ENCODE measurements around the gene TRNP1. TPM values are rescaled to one million over a fixed set of nuclear protein-coding genes. Genes with fewer than 3 reads are reported as not detected.
"Not testable (repeated sequence)": the region's sequence is repeated elsewhere in the genome, so short reads cannot be mapped to it uniquely, and the experiment has no call there.

The TRNP1 gene
- total and polyA plus RNA-seq, 3 experiments from 2014 or later, result 0.73 to 1.2 TPM; not detected in 1

DNA sequence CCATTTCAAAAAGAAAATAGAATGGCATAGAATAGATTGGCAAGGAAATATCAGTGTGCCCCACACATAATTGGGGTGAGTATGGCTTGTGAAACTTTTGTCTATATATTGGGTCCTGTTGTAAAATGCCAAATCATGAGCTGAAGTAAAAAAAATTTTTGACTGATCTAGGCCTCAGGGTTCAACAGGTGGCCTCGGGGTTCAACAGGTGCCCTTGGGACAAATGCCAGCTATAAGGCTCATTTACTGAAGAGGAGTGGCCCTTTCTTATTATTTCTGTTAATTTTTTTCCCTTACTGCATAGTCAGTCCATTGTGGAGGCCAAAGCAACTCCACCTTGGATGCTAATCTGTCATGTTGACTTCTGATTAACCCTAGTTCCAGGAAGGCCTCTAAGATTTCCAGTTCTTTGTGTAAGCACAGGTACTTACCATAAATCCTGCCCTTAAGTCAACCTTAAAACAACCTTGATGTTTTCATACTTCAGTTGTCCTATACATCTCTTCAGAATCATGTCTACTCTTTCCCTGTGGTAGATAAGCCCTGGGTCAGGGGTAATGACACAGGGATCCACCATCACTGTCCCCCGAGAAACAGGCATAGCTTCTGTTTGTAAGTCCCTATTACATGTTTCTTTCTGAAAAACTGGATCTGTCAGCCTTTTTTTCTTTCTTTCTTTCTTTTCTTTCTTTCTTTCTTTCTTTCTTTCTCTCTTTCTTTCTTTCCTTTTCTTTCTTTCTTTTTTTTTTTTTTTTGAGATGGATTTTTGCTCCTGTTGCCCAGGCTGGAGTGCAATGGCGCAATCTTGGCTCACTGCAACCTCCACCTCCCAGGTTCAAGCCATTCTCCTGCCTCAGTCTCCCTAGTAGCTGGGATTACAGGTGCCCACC, 16.6 kb upstream of the TRNP1 start:
- peaks cover 0 to 3% (median 0%) of the 10 kb centered on the region in 3 donors for H3K36me3 Mint-ChIP-seq
- no peak overlapping the region for H3K4me3 Mint-ChIP-seq
- no peak overlapping the region for H3K4me3 ChIP-seq (ENCODE audit: low read length)
- peaks cover 2% of the 10 kb centered on the region for H3K27me3 ChIP-seq (ENCODE audit: insufficient read depth, low read length, poor library complexity, severe bottlenecking)
- CTCF ChIA-PET, result interaction anchor here (1.0 kb wide), 1 partner anchor 20 kb away, joined by 4 read pairs; no protein-coding TSS in a partner anchor
- H3K27me3 Mint-ChIP-seq, result peaks cover 6 to 19% of the 10 kb centered on the region in 2 donors
- H3K4me1 ChIP-seq (ENCODE audit: insufficient read depth, low read length), result no peaks in the 10 kb centered on the region
- no peak overlapping the region for H3K27ac ChIP-seq (ENCODE audit: low read depth, low read length)
- no peaks in the 10 kb centered on the region for H3K9me3 ChIP-seq (ENCODE audit: low read length)
- H3K9me3 Mint-ChIP-seq, result no peaks in the 10 kb centered on the region
- H3K27ac Mint-ChIP-seq, result no peak overlapping the region
- DNase-seq, result no peak
- POLR2A ChIA-PET, result no interaction called here
- no peaks in the 10 kb centered on the region for H3K36me3 ChIP-seq (ENCODE audit: insufficient read depth, low read length)
- H3K4me1 Mint-ChIP-seq, result no peaks in the 10 kb centered on the region

DNA sequence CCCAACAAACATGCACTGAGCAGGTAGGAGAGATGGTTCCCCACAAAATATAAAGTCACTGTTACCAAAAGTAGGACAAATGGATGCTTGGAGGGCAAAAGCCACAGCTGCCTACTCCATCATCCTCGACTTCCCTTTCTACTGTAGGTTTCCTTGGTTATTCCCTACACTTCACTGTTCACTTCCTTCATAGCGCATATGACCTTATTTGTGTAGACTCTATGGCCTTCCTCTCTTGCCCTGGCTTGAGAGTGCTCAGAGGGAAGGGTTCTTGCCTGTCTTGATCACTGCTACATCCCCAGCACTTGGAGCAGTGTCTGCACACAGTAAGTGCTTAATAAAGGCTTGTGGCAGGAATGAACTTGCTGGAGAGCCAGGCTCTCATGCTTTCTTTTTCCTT, 14.6 kb upstream of the TRNP1 start:
- H3K4me3 Mint-ChIP-seq, result no peak overlapping the region
- Histone ChIP-seq H3K4me1 (ENCODE audit: insufficient read depth, low read length) (no peaks in the 10 kb centered on the region), H3K4me3 (ENCODE audit: low read length) (no peak overlapping the region), H3K36me3 (ENCODE audit: insufficient read depth, low read length) (no peaks in the 10 kb centered on the region), H3K27me3 (ENCODE audit: insufficient read depth, low read length, poor library complexity, severe bottlenecking) (peaks cover 2% of the 10 kb centered on the region), H3K27ac (ENCODE audit: low read depth, low read length) (no peak overlapping the region), H3K9me3 (ENCODE audit: low read length) (no peaks in the 10 kb centered on the region)
- ChIA-PET CTCF (interaction anchor here (1.0 kb wide), 1 partner anchor 18 kb away, joined by 3 read pairs; no protein-coding TSS in a partner anchor), POLR2A (interaction anchor here (0.7 kb wide), 1 partner anchor 36 kb away, joined by 5 read pairs; no protein-coding TSS in a partner anchor)
- DNase-seq, result no peak
- no peaks in the 10 kb centered on the region for H3K9me3 Mint-ChIP-seq
- H3K4me1 Mint-ChIP-seq, result no peaks in the 10 kb centered on the region
- H3K27ac Mint-ChIP-seq, result peak overlapping the region in 1 of 8 donors; percentile 15
- peaks cover 0 to 3% (median 0%) of the 10 kb centered on the region in 3 donors for H3K36me3 Mint-ChIP-seq
- H3K27me3 Mint-ChIP-seq, result peaks cover 6 to 24% of the 10 kb centered on the region in 2 donors

- H3K36me3 Mint-ChIP-seq, result peaks cover 0 to 3% (median 0%) of the 10 kb centered on the region in 3 donors
These were observed 12.2 kb upstream of the TRNP1 start for GRCh38 chr1:26981146-26981846.

GRCh38 chr1:26983863-26984262, 9.6 kb upstream of the TRNP1 start:
- POLR2A ChIA-PET, result no interaction called here

More at GRCh38 chr1:26981146-26981846, 12.2 kb upstream of the TRNP1 start:
- CTCF ChIA-PET, result no interaction called here
- H3K4me1 Mint-ChIP-seq, result no peaks in the 10 kb centered on the region
- DNase-seq, result peak in 1 of 5 donors; percentile 8
- POLR2A ChIA-PET, result no interaction called here
- Histone ChIP-seq H3K9me3 (ENCODE audit: low read length) (no peaks in the 10 kb centered on the region), H3K4me1 (ENCODE audit: insufficient read depth, low read length) (no peaks in the 10 kb centered on the region), H3K4me3 (ENCODE audit: low read length) (no peak overlapping the region), H3K36me3 (ENCODE audit: insufficient read depth, low read length) (no peaks in the 10 kb centered on the region), H3K27ac (ENCODE audit: low read depth, low read length) (no peak overlapping the region), H3K27me3 (ENCODE audit: insufficient read depth, low read length, poor library complexity, severe bottlenecking) (peaks cover 2% of the 10 kb centered on the region)
- H3K4me3 Mint-ChIP-seq, result no peak overlapping the region
- peaks cover 5 to 37% of the 10 kb centered on the region in 2 donors for H3K27me3 Mint-ChIP-seq
- no peaks in the 10 kb centered on the region for H3K9me3 Mint-ChIP-seq
- H3K27ac Mint-ChIP-seq, result peak overlapping the region in 1 of 8 donors; percentile 63

DNA sequence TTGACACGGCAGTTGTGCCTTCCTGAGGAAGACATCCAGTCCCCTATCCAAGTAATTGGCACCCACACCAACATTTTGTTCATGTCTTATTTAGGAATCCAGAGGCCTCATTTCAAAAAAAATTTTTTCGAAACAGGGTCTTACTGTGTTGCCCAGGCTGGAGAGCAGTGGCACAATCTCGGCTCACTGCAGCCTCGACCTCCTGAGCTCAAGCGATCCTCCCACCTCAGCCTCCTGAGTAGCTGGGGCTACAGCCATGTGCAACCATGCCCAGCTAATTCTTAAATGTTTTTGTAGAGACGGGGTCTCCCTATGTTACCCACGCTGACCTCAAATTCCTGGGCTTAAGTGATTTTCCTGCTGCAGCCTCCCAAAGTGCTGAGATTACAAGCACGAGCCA, 9.2 kb upstream of the TRNP1 start:
- no peaks in the 10 kb centered on the region for H3K9me3 Mint-ChIP-seq
- H3K4me1 Mint-ChIP-seq, result no peaks in the 10 kb centered on the region
- Histone ChIP-seq H3K4me1 (ENCODE audit: insufficient read depth, low read length) (no peaks in the 10 kb centered on the region), H3K36me3 (ENCODE audit: insufficient read depth, low read length) (no peaks in the 10 kb centered on the region), H3K27me3 (ENCODE audit: insufficient read depth, low read length, poor library complexity, severe bottlenecking) (peaks cover 6% of the 10 kb centered on the region), H3K27ac (ENCODE audit: low read depth, low read length) (no peak overlapping the region), H3K9me3 (ENCODE audit: low read length) (no peaks in the 10 kb centered on the region), H3K4me3 (ENCODE audit: low read length) (no peak overlapping the region)
- no peak for DNase-seq
- CTCF ChIA-PET, result no interaction called here
- peaks cover 0 to 3% (median 0%) of the 10 kb centered on the region in 3 donors for H3K36me3 Mint-ChIP-seq
- H3K27ac Mint-ChIP-seq, result no peak overlapping the region
- POLR2A ChIA-PET, result no interaction called here
- H3K27me3 Mint-ChIP-seq, result peaks cover 8 to 41% of the 10 kb centered on the region in 2 donors
- no peak overlapping the region for H3K4me3 Mint-ChIP-seq

More at GRCh38 chr1:26983863-26984262, 9.6 kb upstream of the TRNP1 start:
- H3K4me1 ChIP-seq (ENCODE audit: insufficient read depth, low read length), result no peaks in the 10 kb centered on the region
- peaks cover 8 to 43% of the 10 kb centered on the region in 2 donors for H3K27me3 Mint-ChIP-seq
- H3K27me3 ChIP-seq (ENCODE audit: insufficient read depth, low read length, poor library complexity, severe bottlenecking), result peaks cover 8% of the 10 kb centered on the region
- no peaks in the 10 kb centered on the region for H3K4me1 Mint-ChIP-seq
- no peaks in the 10 kb centered on the region for H3K9me3 Mint-ChIP-seq
- H3K4me3 Mint-ChIP-seq, result no peak overlapping the region
- no peak overlapping the region for H3K27ac Mint-ChIP-seq
- H3K9me3 ChIP-seq (ENCODE audit: low read length), result no peaks in the 10 kb centered on the region
- CTCF ChIA-PET, result no interaction called here
- DNase-seq, result no peak
- no peaks in the 10 kb centered on the region for H3K36me3 ChIP-seq (ENCODE audit: insufficient read depth, low read length)
- peaks cover 0 to 3% (median 0%) of the 10 kb centered on the region in 3 donors for H3K36me3 Mint-ChIP-seq
- H3K27ac ChIP-seq (ENCODE audit: low read depth, low read length), result no peak overlapping the region
- no peak overlapping the region for H3K4me3 ChIP-seq (ENCODE audit: low read length)

GRCh38 chr1:26986658-26987057, 6.8 kb upstream of the TRNP1 start:
- no peak overlapping the region for H3K27ac Mint-ChIP-seq
- CTCF ChIA-PET, result interaction anchor here (3.6 kb wide), 1 partner anchor 11 kb away, joined by 21 read pairs; no protein-coding TSS in a partner anchor
- Histone ChIP-seq H3K27ac (ENCODE audit: low read depth, low read length) (no peak overlapping the region), H3K27me3 (ENCODE audit: insufficient read depth, low read length, poor library complexity, severe bottlenecking) (peaks cover 6% of the 10 kb centered on the region), H3K4me1 (ENCODE audit: insufficient read depth, low read length) (no peaks in the 10 kb centered on the region), H3K9me3 (ENCODE audit: low read length) (no peaks in the 10 kb centered on the region), H3K4me3 (ENCODE audit: low read length) (no peak overlapping the region), H3K36me3 (ENCODE audit: insufficient read depth, low read length) (no peaks in the 10 kb centered on the region)
- H3K4me3 Mint-ChIP-seq, result peak overlapping the region in 1 of 7 donors; percentile 21
- no peaks in the 10 kb centered on the region for H3K9me3 Mint-ChIP-seq
- POLR2A ChIA-PET, result no interaction called here
- H3K27me3 Mint-ChIP-seq, result peaks cover 18 to 44% of the 10 kb centered on the region in 2 donors
- H3K4me1 Mint-ChIP-seq, result no peaks in the 10 kb centered on the region
- DNase-seq, result no peak
- peaks cover 0 to under 1% (median 0%) of the 10 kb centered on the region in 3 donors for H3K36me3 Mint-ChIP-seq

DNA sequence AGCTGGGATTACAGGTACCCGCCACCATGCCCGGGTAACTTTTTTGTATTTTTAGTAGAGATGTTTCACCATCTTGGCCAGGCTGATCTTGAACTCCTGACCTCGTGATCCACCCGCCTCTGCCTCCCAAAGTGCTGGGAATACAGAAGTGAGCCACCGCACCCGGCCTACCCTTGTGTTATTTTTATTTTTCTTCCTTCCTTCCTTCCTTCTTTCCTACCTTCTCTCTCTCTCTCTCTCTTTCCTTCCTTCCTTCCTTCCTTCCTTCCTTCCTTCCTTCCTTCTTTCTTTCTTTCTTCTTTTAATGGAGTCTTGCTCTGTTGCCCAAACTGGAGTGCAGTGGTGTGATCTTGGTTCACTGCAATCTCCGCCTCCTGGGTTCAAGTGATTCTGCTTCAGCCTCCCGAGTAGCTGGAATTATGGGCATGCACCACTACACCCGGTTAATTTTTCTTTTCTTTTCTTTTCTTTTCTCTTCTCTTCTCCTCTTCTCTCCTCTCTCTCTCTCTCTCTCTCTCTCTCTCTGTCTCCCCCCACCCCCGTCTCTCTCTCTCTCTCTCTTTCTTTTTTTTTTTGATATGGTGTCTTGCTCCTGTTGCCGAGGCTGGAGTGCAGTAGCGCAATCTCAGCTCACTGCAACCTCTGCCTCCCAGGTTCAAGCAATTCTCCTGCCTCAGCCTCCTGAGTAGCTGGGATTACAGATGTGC, 3.9 kb upstream of the TRNP1 start:
- H3K4me3 Mint-ChIP-seq; H3K36me3 ChIP-seq (ENCODE audit: insufficient read depth, low read length); POLR2A ChIA-PET; H3K4me1 ChIP-seq (ENCODE audit: insufficient read depth, low read length); H3K36me3 Mint-ChIP-seq; H3K9me3 Mint-ChIP-seq; CTCF ChIA-PET; H3K9me3 ChIP-seq (ENCODE audit: low read length); DNase-seq; H3K4me3 ChIP-seq (ENCODE audit: low read length); H3K27ac ChIP-seq (ENCODE audit: low read depth, low read length); H3K27ac Mint-ChIP-seq: not testable (repeated sequence)
- Mint-ChIP-seq H3K4me1 (peaks cover 6 to 12% (median 8%) of the 10 kb centered on the region in 3 donors), H3K27me3 (peaks cover 32 to 47% of the 10 kb centered on the region in 2 donors)
- peaks cover 15% of the 10 kb centered on the region for H3K27me3 ChIP-seq (ENCODE audit: insufficient read depth, low read length, poor library complexity, severe bottlenecking)

Data from CD8-positive, alpha-beta memory T cell (primary cell).